Measurements from ENCODE around the gene MLLT3.

Gene MLLT3

GRCh38 chr9:20319641-20320337 lies 302.5 kb downstream of the MLLT3 start:
- TF ChIP-seq CTCF (IDR thresholded peaks at IDR 0.05; ENCODE audit: low read depth, low read length): no peak

GRCh38 chr9:20319241-20319640 lies 303.1 kb downstream of the MLLT3 start:
- no peak overlapping the region for H3K4me3 ChIP-seq (ENCODE audit: low read depth, low read length)
- no peak for TF ChIP-seq CTCF (IDR thresholded peaks at IDR 0.05; ENCODE audit: low read depth, low read length)

More at GRCh38 chr9:20319641-20320337, 302.5 kb downstream of the MLLT3 start:
- H3K4me3 ChIP-seq (ENCODE audit: low read depth, low read length): no peak overlapping the region

GRCh38 chr9:20317701-20318100 lies 304.6 kb downstream of the MLLT3 start:
- no peak for TF ChIP-seq CTCF (IDR thresholded peaks at IDR 0.05; ENCODE audit: low read depth, low read length)
- H3K4me3 ChIP-seq (ENCODE audit: low read depth, low read length): no peak overlapping the region

GRCh38 chr9:20316372-20316771 lies 305.9 kb downstream of the MLLT3 start:
- no peak for TF ChIP-seq CTCF (IDR thresholded peaks at IDR 0.05; ENCODE audit: low read depth, low read length)
- no peak overlapping the region for H3K4me3 ChIP-seq (ENCODE audit: low read depth, low read length)

- no peak overlapping the region for H3K4me3 ChIP-seq (ENCODE audit: low read depth, low read length)
- TF ChIP-seq CTCF (IDR thresholded peaks at IDR 0.05; ENCODE audit: low read depth, low read length): no peak
These were observed 306.6 kb downstream of the MLLT3 start for GRCh38 chr9:20315677-20316076.

GRCh38 chr9:20314981-20315380 lies 307.3 kb downstream of the MLLT3 start:
- no peak for TF ChIP-seq CTCF (IDR thresholded peaks at IDR 0.05; ENCODE audit: low read depth, low read length)
- no peak overlapping the region for H3K4me3 ChIP-seq (ENCODE audit: low read depth, low read length)

GRCh38 chr9:20313415-20313814 lies 308.9 kb downstream of the MLLT3 start:
- no peak overlapping the region for H3K4me3 ChIP-seq (ENCODE audit: low read depth, low read length)
- TF ChIP-seq CTCF (IDR thresholded peaks at IDR 0.05; ENCODE audit: low read depth, low read length): no peak

All from WI38 (cell line).